OCI-LY7 (cell line): ENCODE measurements around the gene ZNF439. TPM values are rescaled to one million over a fixed set of nuclear protein-coding genes. Genes with fewer than 3 reads are reported as not detected.

Experiments used
- BruUV-seq: library from RNA; stranded (reverse); fragments of 400-500 nt; replicated peaks from 2 replicates; lab custom pipeline; 2021; lab: Mats Ljungman, UMichigan
- CTCF ChIA-PET: fragments of 300-600 bp; sonication (Branson Sonifier 250); formaldehyde crosslinking; loops from one replicate; lab custom pipeline; 2022; ENCODE audit warnings: antibody characterized with exemption; ENCODE audit not compliant: unreplicated experiment; lab: Charles Lee
- POLR2A ChIA-PET: fragments of 300-600 bp; sonication (Branson Sonifier 250); formaldehyde crosslinking; loops from one replicate; lab custom pipeline; 2022; ENCODE audit warnings: antibody characterized with exemption; lab: Charles Lee
- DNase-seq: peaks from one replicate; pipeline ENCODE4 v3.0.0-alpha.2; 2015; ENCODE audit warnings: low spot score
- H2AFZ ChIP-seq: fragments of 200-600 bp; sonication (generic), shearing (Covaris generic); 2 replicates; pipeline ENCODE4 v1.6.1; 2014; ENCODE audit warnings: mild to moderate bottlenecking, antibody characterized with exemption, low read length, moderate library complexity
- H3K27ac ChIP-seq: fragments of 200-600 bp; sonication (generic); 2 replicates; pipeline ENCODE4 v1.5.1; 2014; ENCODE audit warnings: mixed run types, low read depth, mild to moderate bottlenecking, moderate library complexity, low read length, inconsistent platforms; ENCODE audit not compliant: poor library complexity, severe bottlenecking
- H3K36me3 ChIP-seq: fragments of 200-600 bp; sonication (generic); 2 replicates; pipeline ENCODE4 v1.6.1; 2014; ENCODE audit warnings: mild to moderate bottlenecking, antibody characterized with exemption, low read length, moderate library complexity, mixed read lengths; ENCODE audit not compliant: insufficient read depth
- H3K4me1 ChIP-seq: fragments of 200-600 bp; sonication (generic); 2 replicates; pipeline ENCODE4 v1.5.1; 2014; ENCODE audit warnings: mild to moderate bottlenecking, low read length; ENCODE audit not compliant: insufficient read depth, poor library complexity, severe bottlenecking
- H3K4me2 ChIP-seq: fragments of 200-600 bp; sonication (generic); 2 replicates; pipeline ENCODE4 v1.6.1; 2014; ENCODE audit warnings: mild to moderate bottlenecking, low read length
- H3K4me3 ChIP-seq: fragments of 200-600 bp; sonication (generic); 2 replicates; pipeline ENCODE4 v1.5.1; 2014; ENCODE audit warnings: mild to moderate bottlenecking, low read depth, low read length; ENCODE audit not compliant: poor library complexity, severe bottlenecking
- H3K79me2 ChIP-seq: fragments of 200-600 bp; sonication (generic); 2 replicates; pipeline ENCODE4 v1.6.1; 2016; ENCODE audit warnings: low read depth, mild to moderate bottlenecking, low read length, moderate library complexity, mixed read lengths; ENCODE audit not compliant: insufficient read depth
- H3K9me2 ChIP-seq: fragments of 200-600 bp; sonication (generic); 2 replicates; pipeline ENCODE4 v1.6.1; 2016; ENCODE audit warnings: mild to moderate bottlenecking, low read length, mixed read lengths; ENCODE audit not compliant: insufficient read depth
- H3K9me3 ChIP-seq: fragments of 200-600 bp; sonication (generic); 2 replicates; pipeline ENCODE4 v1.6.1; 2014; ENCODE audit warnings: mild to moderate bottlenecking, mixed run types, low read length, mixed read lengths
- H4K20me1 ChIP-seq: fragments of 200-600 bp; sonication (generic); 2 replicates; pipeline ENCODE4 v1.6.1; 2014; ENCODE audit warnings: mild to moderate bottlenecking, antibody characterized with exemption, low read length, moderate library complexity, mixed read lengths; ENCODE audit not compliant: insufficient read depth
- CTCF ChIP-seq: fragments of 200-600 bp; sonication (generic); conservative IDR thresholded peaks from 2 replicates; pipeline ENCODE4 v1.5.1; 2014; ENCODE audit warnings: mild to moderate bottlenecking, antibody characterized with exemption, low read length, moderate library complexity, mixed read lengths
- EZH2phosphoT487 ChIP-seq: fragments of 200-600 bp; sonication (generic); IDR thresholded peaks from 2 replicates; pipeline ENCODE4 v1.6.1; 2018; ENCODE audit warnings: low read depth, borderline replicate concordance, mild to moderate bottlenecking, mixed run types, antibody characterized with exemption, low read length, moderate library complexity, mixed read lengths
- intact Hi-C: fragments of 100-400 bp; cut with micrococcal nuclease; formaldehyde crosslinking; loops from one replicate; pipeline ENCODE4 v1.10.0; 2022; ENCODE audit not compliant: unreplicated experiment
- total RNA-seq, 2 experiments: library from RNA; depleted of rRNA in 1 of 2; stranded (reverse); fragments of >200 nt in 1 of 2; shearing (Covaris generic) in 1 of 2; gene quantifications; 2 replicates each; pipeline ENCODE4 v1.2.3, GENCODE V29; 2014 to 2022

The ZNF439 gene
- total RNA-seq, 2 experiments from 2014 or later, result 33.8 to 40.2 TPM

GRCh38 chr19:11890634-11891033 lies 42.1 kb downstream of the ZNF439 start:
- intact Hi-C loops, result no loop called here
- DNase-seq, result no peak
- Histone ChIP-seq H3K9me3 (no peaks in the 10 kb centered on the region), H3K36me3 (no peaks in the 10 kb centered on the region), H3K79me2 (no peaks in the 10 kb centered on the region), H3K9me2 (no peaks in the 10 kb centered on the region), H3K27ac (no peak overlapping the region), H2AFZ (no peak overlapping the region), H3K4me1 (peaks cover 14% of the 10 kb centered on the region), H3K4me3 (no peak overlapping the region), H4K20me1 (no peaks in the 10 kb centered on the region), H3K4me2 (no peak overlapping the region)
- CTCF ChIA-PET, result no interaction called here
- POLR2A ChIA-PET, result no interaction called here
- BruUV-seq, result no TSS peak
- TF ChIP-seq EZH2phosphoT487 (no peak), CTCF (no peak)

- BruUV-seq, result no TSS peak
- intact Hi-C loops, result no loop called here
- no peaks in the 10 kb centered on the region for H3K79me2 ChIP-seq
Observed at GRCh38 chr19:11894851-11895250, 46.3 kb downstream of the ZNF439 start.

DNA sequence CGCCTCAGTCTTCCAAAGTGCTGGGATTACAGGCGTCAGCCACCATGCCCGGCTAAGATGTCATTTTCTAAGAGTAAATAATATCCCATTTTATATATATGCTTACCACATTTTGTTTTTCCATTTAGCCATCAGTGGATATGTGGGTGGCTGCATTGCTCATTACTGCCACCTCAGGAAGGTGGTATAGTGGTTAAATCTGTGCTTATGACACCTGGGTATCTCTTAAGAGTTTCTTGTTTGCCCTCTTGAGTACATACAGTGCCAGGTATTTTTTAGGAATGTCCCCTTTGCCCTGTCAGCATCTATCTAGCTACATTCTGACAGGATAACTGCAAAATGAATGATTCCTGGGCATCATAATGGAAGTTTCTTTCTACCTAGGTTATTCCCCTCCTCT lies 53.7 kb downstream of the ZNF439 start:
- Histone ChIP-seq H3K9me2 (no peaks in the 10 kb centered on the region), H4K20me1 (no peaks in the 10 kb centered on the region), H3K27ac (no peak overlapping the region), H3K4me2 (no peak overlapping the region), H3K4me3 (no peak overlapping the region), H3K4me1 (no peaks in the 10 kb centered on the region), H3K79me2 (no peaks in the 10 kb centered on the region), H2AFZ (no peak overlapping the region), H3K9me3 (no peaks in the 10 kb centered on the region), H3K36me3 (peaks cover 23% of the 10 kb centered on the region)
- TF ChIP-seq EZH2phosphoT487, result no peak
- peak; percentile 60 for TF ChIP-seq CTCF
- intact Hi-C loops, result no loop called here
- DNase-seq, result no peak
- ChIA-PET CTCF (no interaction called here), POLR2A (no interaction called here)
- BruUV-seq, result no TSS peak

More at GRCh38 chr19:11894851-11895250, 46.3 kb downstream of the ZNF439 start:
- no peaks in the 10 kb centered on the region for H3K36me3 ChIP-seq
- no peak for DNase-seq
- no peak for TF ChIP-seq EZH2phosphoT487
- no peak for TF ChIP-seq CTCF
- H3K4me2 ChIP-seq, result no peak overlapping the region
- H3K4me3 ChIP-seq, result no peak overlapping the region
- no peaks in the 10 kb centered on the region for H3K9me2 ChIP-seq
- no peaks in the 10 kb centered on the region for H3K9me3 ChIP-seq
- ChIA-PET POLR2A (no interaction called here), CTCF (no interaction called here)
- no peak overlapping the region for H2AFZ ChIP-seq
- no peaks in the 10 kb centered on the region for H4K20me1 ChIP-seq
- H3K4me1 ChIP-seq, result no peaks in the 10 kb centered on the region
- no peak overlapping the region for H3K27ac ChIP-seq
